ENCODE measurements around the gene NAA80.

NAA80 gene

DNA sequence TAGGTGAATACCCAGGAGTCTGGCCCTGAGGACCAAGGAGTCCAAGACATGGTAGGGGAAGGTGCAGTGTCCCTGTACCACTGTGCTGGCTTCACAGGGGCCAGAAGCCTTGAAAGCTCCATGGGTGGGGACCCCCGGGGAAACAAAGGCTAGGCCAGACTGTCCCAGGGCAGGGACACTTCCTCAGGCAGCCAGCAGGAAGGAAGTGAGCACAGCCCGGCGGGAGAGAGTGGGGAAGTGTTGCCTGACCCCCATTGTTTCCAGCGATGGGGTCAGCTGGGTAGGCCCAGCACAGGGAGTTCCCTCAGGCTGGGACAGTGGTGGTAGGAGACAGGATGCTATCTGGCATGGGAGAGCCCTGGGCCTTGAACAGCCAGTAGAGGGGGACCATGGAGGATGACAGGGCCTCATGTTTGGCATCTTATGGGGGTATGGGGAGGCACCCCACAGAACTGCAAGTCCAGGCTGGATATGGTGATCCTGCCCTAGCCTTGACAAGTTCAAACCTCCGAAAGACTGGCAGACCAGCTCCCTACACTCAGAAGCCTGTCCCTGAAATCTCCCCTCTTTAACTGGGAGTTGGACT is 24.5 kb upstream of the NAA80 start:
- FAIRE-seq (no peak), DNase-seq (ENCODE audit: insufficient read length, low spot score) (no peak)
- TF ChIP-seq POLR2A (IDR thresholded peaks at IDR 0.05; ENCODE audit: low read depth, low read length): no peak

DNA sequence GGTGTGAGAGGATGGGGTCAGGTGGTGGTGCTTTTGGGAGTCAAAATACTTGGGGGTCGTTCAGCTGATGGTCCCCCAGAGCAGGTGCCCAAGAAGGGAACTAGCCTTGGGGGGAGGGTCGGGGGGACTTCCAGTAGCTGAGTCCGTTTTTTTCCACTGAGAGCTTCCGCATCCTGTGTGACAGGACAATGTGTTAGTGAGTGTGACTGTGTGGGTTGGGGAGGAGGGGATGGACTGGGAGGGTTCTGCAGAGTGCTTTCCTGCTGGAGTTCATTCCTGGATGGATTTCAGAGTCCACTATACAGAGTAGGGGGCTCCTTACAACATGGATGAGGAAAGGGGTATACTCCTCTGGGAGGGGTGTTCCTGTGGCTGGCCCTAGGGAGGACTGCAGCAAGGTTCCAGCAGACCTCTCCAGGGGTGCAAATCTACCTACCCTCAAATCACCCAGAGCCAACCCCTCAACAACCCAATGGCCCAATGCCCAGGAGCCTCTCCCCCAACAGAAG is 23.9 kb upstream of the NAA80 start:
- no peak for TF ChIP-seq POLR2A (IDR thresholded peaks at IDR 0.05; ENCODE audit: low read depth, low read length)

GRCh38 chr3:50322386-50323091 is 23.3 kb upstream of the NAA80 start, which contains the start of gene HYAL2:
Gene HYAL2 (minus strand): TSS chr3:50322745. CDS start chr3:50320489, 2,256 bp downstream.
- no peak for TF ChIP-seq POLR2A (IDR thresholded peaks at IDR 0.05; ENCODE audit: low read depth, low read length)
- no peak for DNase-seq (ENCODE audit: insufficient read length, low spot score)
- no peak for FAIRE-seq

More for the DNA sequence above, 23.9 kb upstream of the NAA80 start:
- FAIRE-seq (no peak), DNase-seq (ENCODE audit: insufficient read length, low spot score) (no peak)

- no peak for FAIRE-seq
- DNase-seq (ENCODE audit: insufficient read length, low spot score): no peak
- no peak for TF ChIP-seq POLR2A (IDR thresholded peaks at IDR 0.05; ENCODE audit: low read depth, low read length)
Measured at GRCh38 chr3:50322115-50322385, 22.8 kb upstream of the NAA80 start.

DNA sequence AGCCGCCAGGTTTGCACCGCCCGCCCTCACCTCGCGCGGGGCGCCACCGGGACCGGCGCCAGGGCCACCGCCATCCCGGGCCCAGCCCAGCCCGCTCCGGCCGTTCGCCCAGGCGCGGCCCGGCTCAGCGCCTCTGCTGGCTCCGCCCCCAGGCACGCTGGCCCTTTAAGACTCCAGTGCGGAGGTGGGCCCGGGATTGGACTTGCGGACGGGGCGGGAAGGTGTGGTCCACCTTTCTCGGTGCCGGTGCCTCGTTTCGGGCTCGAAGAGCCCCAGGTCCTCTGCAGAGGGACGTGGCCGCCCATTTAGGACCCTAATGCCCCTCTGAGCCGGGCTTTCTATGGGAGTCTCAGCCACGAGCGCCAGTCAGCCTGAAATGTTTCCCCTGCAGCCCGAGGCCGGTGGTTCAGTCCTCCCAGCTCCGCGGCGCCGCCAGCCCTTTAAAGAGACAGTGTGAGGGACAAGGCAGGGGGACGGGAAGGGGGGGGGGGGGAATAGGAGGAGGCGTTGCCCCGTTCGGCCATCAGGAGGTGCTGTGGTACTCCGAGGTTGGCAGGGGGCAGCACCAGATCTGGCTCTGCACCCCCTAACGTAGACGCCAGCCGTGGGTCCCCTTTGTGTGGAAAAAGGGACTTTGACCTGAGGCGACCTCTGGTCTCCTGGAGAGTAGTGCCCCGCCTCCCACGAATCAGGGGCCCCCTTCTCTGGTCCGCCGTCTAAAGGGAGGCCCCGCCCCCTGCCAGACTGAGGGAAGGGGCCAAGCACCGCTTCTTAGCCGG is 22.3 kb upstream of the NAA80 start:
- TF ChIP-seq POLR2A (IDR thresholded peaks at IDR 0.05; ENCODE audit: low read depth, low read length): peak; percentile 73
- FAIRE-seq (no peak), DNase-seq (ENCODE audit: insufficient read length, low spot score) (peak; percentile 81)

DNA sequence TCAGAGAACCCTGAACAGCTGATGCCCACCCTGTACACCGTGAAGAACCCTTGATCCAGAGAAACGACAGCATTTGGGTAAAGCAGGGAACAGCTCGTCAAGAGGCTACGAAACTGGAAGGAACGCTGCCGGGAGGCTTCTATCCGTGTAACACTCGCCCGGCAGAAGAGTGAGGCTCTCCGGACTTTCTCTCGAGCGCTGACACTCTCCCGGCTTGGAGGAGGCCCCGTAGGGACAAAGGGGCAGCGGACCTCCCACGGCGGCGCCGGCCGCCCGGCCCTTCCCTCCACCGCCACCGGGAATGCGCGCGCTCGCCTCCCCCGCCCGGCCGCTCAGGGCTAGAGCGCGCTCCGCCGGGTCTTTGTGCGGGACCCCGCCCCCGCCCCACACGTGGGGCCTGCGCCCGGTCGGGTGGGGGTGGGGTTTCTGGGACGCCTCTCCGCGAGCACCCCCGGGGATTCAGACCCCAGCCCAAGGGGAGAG is 21.7 kb upstream of the NAA80 start:
- no peak for TF ChIP-seq POLR2A (IDR thresholded peaks at IDR 0.05; ENCODE audit: low read depth, low read length)
- DNase-seq (ENCODE audit: insufficient read length, low spot score) (no peak), FAIRE-seq (no peak)

DNA sequence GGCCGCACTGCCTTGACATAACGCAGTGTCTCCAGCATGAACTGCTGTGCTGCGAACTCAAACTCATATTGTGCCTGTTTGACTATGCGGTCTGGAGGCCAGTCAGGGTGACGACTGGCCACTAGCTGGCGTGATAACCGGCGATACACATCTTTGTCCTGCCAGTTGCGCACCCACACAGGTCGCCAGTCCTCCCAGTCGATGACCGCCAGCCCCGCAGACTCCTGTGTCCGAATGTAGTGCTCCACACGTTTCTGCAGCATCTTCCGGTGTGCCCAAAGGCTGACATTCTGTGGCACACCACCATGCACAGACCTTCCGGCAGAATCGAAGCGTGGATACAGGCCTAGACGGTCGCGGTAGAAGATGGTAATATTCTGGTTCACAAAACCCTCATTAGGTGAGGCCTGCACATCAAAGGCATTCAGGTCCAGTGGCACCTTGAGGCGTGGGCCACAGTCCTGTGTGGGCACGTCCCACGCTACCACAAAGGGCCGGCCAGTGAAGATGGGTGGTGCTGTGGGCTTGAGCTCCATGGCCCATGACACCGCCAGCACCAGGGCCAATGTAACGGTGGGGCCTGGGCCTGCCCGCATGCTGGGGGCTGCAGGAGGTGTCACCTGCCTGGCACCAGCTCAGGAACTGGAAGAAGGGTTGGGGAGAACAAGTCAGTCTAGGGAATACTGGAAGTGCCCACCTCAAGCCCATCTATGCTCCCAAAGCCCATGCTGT is 20.9 kb upstream of the NAA80 start:
- no peak for TF ChIP-seq POLR2A (IDR thresholded peaks at IDR 0.05; ENCODE audit: low read depth, low read length)
- DNase-seq (ENCODE audit: insufficient read length, low spot score) (no peak), FAIRE-seq (no peak)

GRCh38 chr3:50319181-50319893 is 20.1 kb upstream of the NAA80 start:
- DNase-seq (ENCODE audit: insufficient read length, low spot score): no peak
- TF ChIP-seq POLR2A (IDR thresholded peaks at IDR 0.05; ENCODE audit: low read depth, low read length): no peak
- no peak for FAIRE-seq

GRCh38 chr3:50318615-50319014 is 19.4 kb upstream of the NAA80 start:
- DNase-seq (ENCODE audit: insufficient read length, low spot score) (no peak), FAIRE-seq (no peak)
- TF ChIP-seq POLR2A (IDR thresholded peaks at IDR 0.05; ENCODE audit: low read depth, low read length): no peak

DNA sequence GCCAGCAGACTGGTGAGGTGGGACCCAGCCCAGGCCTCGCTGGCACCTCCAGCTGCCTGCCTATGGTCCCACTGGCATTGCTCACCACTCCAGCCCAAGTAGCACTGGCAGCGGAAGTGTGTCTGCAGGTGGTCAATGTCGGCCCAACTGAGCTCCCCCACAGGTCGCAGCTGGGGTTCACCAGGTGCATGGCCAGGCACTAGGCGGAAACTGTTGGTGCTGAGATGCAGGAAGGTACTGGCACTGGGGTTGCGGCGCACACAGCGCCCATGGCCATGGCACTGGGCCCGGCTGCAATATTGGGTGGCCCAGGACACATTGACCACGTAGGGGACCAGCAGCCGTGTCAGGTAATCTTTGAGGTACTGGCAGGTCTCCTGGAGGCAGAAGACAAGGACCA is 19.0 kb upstream of the NAA80 start:
- no peak for FAIRE-seq
- no peak for DNase-seq (ENCODE audit: insufficient read length, low spot score)
- TF ChIP-seq POLR2A (IDR thresholded peaks at IDR 0.05; ENCODE audit: low read depth, low read length): no peak

- no peak for TF ChIP-seq POLR2A (IDR thresholded peaks at IDR 0.05; ENCODE audit: low read depth, low read length)
- DNase-seq (ENCODE audit: insufficient read length, low spot score) (no peak), FAIRE-seq (no peak)
Measured at GRCh38 chr3:50317300-50317699, 18.1 kb upstream of the NAA80 start.

DNA sequence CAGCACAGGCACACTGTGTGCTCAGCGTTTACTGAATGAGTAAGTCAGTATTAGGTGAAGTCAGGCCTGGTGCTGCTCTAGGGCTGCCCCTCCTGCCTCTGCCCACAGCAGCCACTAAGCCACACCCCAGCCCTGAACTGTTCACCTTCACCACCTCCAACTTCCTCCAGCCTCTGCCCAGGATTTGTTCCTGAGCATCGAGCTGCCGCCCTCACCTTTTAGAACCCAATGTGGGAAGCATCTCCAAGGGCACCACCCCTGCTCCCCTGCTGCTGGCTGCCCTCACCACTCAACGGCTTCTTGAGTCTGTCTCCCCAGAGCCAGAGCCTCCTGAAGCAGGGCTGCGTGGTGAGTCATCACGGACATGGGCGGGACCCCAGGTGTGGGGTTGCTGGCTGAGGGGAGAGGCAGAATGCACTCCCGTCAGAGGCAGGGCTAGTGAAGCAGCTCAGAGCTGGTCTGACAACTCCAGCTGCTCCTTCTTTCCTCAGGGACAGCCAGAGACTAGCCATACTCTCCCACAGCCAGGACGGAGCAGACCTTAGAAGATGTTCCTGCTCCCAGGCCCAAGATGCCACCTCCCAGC is 17.5 kb upstream of the NAA80 start:
- DNase-seq (ENCODE audit: insufficient read length, low spot score) (peak; percentile 94), FAIRE-seq (peak; percentile 73)
- no peak for TF ChIP-seq POLR2A (IDR thresholded peaks at IDR 0.05; ENCODE audit: low read depth, low read length)

- FAIRE-seq (no peak), DNase-seq (ENCODE audit: insufficient read length, low spot score) (no peak)
- TF ChIP-seq POLR2A (IDR thresholded peaks at IDR 0.05; ENCODE audit: low read depth, low read length): no peak
Measured at GRCh38 chr3:50314816-50315215, 15.6 kb upstream of the NAA80 start.
